Measurements from ENCODE around the gene OR52B4. TPM values are rescaled to one million over a fixed set of nuclear protein-coding genes. Genes with fewer than 3 reads are reported as not detected.
"Not testable (repeated sequence)": the region's sequence is repeated elsewhere in the genome, so short reads cannot be mapped to it uniquely, and the experiment has no call there.

Gene OR52B4
- total RNA-seq, 2 donors from 2014 or later, result not detected

- H3K4me1 Mint-ChIP-seq; H3K27me3 Mint-ChIP-seq; DNase-seq; H3K27ac Mint-ChIP-seq; H3K4me3 Mint-ChIP-seq; ATAC-seq; H3K36me3 Mint-ChIP-seq (ENCODE audit: low read depth); H3K9me3 ChIP-seq (ENCODE audit: control insufficient read depth, low read length, poor library complexity, severe bottlenecking): not testable (repeated sequence)
These were observed 33.8 kb downstream of the OR52B4 start for GRCh38 chr11:4334356-4334755.

Other genes starting within 250 kb of the OR52B4 start
- 10 to 100 TPM; 17.2 to 21.2 TPM for gene TRIM21, start 25.3 kb upstream of the OR52B4 start, total RNA-seq
- gene OR52K2, start 80.9 kb upstream of the OR52B4 start, total RNA-seq, result not detected
- not detected for gene OR52K1, start 114.3 kb upstream of the OR52B4 start, total RNA-seq
- gene OR52M1, start 176.8 kb upstream of the OR52B4 start, total RNA-seq, result not detected
- gene OR52I2, start 213.4 kb upstream of the OR52B4 start, total RNA-seq, result not detected
- not detected for gene OR52I1, start 225.7 kb upstream of the OR52B4 start, total RNA-seq
- 1 to 10 TPM; 6.1 TPM for gene TRIM68, start 239.8 kb upstream of the OR52B4 start, total RNA-seq

Data from T-helper 17 cell (primary cell).